Peyer's patch (tissue), 4 donors: ENCODE data around the gene LDHB.

Experiments used
- CTCF ChIP-seq, 6 experiments: fragments of 450-650 bp in 4 of 6; fragments of 200-600 bp in 2 of 6; sonication (generic) in 1 of 6; IDR thresholded peaks; one replicate each; pipeline ENCODE4 v1.5.1; 2017 to 2019; ENCODE audit warnings: antibody characterized with exemption in 6 of 6, mild to moderate bottlenecking in 3 of 6, moderate library complexity in 1 of 6
- POLR2A ChIP-seq, 2 donors: fragments of 450-650 bp; IDR thresholded peaks; one replicate each; pipeline ENCODE4 v1.5.1; 2017; ENCODE audit warnings: antibody characterized with exemption in 2 of 2, mild to moderate bottlenecking in 2 of 2, moderate library complexity in 2 of 2

DNA sequence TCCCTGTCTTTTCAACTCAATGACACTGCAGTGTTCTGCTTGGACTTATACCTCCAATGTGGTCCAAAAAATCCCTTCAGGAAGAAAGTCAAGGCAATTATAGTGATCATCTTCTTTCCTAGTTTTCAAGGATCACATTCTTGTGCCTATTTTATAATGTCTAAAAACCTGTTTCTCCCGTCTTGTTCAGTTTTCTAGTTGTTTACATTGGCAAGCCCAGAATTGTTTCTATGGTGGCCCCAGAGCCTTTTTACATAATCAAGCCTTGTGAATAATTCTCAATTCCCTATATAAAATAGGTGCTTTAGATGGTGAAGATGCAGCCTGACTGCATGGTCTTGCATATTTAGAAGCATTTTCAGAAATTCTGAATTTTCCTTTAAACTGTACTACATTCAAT, 14.5 kb upstream of the LDHB start:
- TF ChIP-seq CTCF (IDR thresholded peaks at IDR 0.05), result no peak
- TF ChIP-seq POLR2A (IDR thresholded peaks at IDR 0.05), result no peak
